ENCODE data around the gene NMNAT2. TPM values are rescaled to one million over a fixed set of nuclear protein-coding genes. Genes with fewer than 3 reads are reported as not detected.

Gene NMNAT2
- total RNA-seq, 5 donors from 2014 or later (not counting 1 experiment from before 2014, with no cell fraction given): 0.16 TPM; not detected in 4

DNA sequence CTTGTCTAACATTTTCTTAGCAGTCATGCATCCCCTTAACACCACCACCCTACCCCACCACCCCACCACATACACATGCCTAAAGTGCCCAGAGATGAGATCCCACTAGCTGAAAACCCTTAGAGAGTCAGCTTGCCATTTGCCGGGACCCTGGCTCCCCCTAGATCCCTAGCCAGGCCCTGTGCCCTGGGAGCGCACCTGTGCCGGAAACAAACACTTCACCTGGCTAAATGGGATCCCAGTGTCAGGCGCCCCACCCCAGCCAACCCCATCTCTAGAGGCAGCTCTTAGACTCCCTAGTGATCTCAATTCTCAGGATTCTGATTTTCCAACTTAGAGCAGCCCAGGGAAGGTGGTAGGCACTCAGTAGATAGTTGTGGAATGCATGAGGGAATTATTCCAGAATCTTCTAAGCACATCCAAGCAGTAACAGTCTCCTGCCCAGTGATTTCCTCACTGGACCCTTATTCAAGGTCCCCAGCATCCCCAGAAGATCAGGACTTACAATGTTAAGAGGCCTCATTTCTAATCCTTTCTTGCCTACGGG, 126.9 kb downstream of the NMNAT2 start:
- POLR2A ChIA-PET: no interaction called here

GRCh38 chr1:183290628-183291027, 127.6 kb downstream of the NMNAT2 start:
- WGBS (ENCODE audit: insufficient coverage): 68% methylated on average over 5 of the region's 6 CpGs
- no peaks in the 10 kb centered on the region for H3K9me3 ChIP-seq
- no peak overlapping the region for H3K27ac ChIP-seq (ENCODE audit: low read length)
- POLR2A ChIA-PET: interaction anchor here in 1 of 2 donors (0.8 kb wide), 1 partner anchor 1574 kb away, joined by 6 read pairs; no protein-coding TSS in a partner anchor
- Mint-ChIP-seq H3K4me1 (no peaks in the 10 kb centered on the region), H3K9me3 (no peaks in the 10 kb centered on the region), H3K36me3 (no peaks in the 10 kb centered on the region), H3K4me3 (no peak overlapping the region), H3K27me3 (peaks cover 0 to 3% of the 10 kb centered on the region in 2 donors), H3K27ac (no peak overlapping the region)
- no peak overlapping the region for H3K4me3 ChIP-seq (ENCODE audit: control insufficient read depth in 1 of 2, extremely low read depth in 1 of 2, low read length in 1 of 2)
- DNase-seq: no peak
- no peaks in the 10 kb centered on the region for H3K4me1 ChIP-seq (ENCODE audit: control insufficient read depth in 1 of 2, extremely low read depth in 1 of 2, insufficient read depth in 2 of 2, low read length in 2 of 2)
- ATAC-seq (replicated peaks in 1 of 4): no peak
- H3K36me3 ChIP-seq (ENCODE audit: control insufficient read depth in 2 of 2, extremely low read depth in 1 of 2, insufficient read depth in 1 of 2, low read length in 1 of 2): no peaks in the 10 kb centered on the region
- H3K27me3 ChIP-seq (replicated peaks in 1 of 2; ENCODE audit: control insufficient read depth in 2 of 2, extremely low read depth in 1 of 2, insufficient read depth in 2 of 2, low read length in 1 of 2): peaks cover 0 to 11% of the 10 kb centered on the region in 2 experiments
- CTCF ChIA-PET: no interaction called here

More for the DNA sequence above, 126.9 kb downstream of the NMNAT2 start:
- Histone ChIP-seq H3K27ac (ENCODE audit: low read length) (no peak overlapping the region), H3K9me3 (no peaks in the 10 kb centered on the region), H3K27me3 (replicated peaks in 1 of 2; ENCODE audit: control insufficient read depth in 2 of 2, extremely low read depth in 1 of 2, insufficient read depth in 2 of 2, low read length in 1 of 2) (peaks cover 0 to 11% of the 10 kb centered on the region in 2 experiments), H3K36me3 (ENCODE audit: control insufficient read depth in 2 of 2, extremely low read depth in 1 of 2, insufficient read depth in 1 of 2, low read length in 1 of 2) (no peaks in the 10 kb centered on the region), H3K4me1 (ENCODE audit: control insufficient read depth in 1 of 2, extremely low read depth in 1 of 2, insufficient read depth in 2 of 2, low read length in 2 of 2) (no peaks in the 10 kb centered on the region), H3K4me3 (ENCODE audit: control insufficient read depth in 1 of 2, extremely low read depth in 1 of 2, low read length in 1 of 2) (no peak overlapping the region)
- Mint-ChIP-seq H3K27ac (no peak overlapping the region), H3K9me3 (no peaks in the 10 kb centered on the region), H3K4me1 (no peaks in the 10 kb centered on the region), H3K36me3 (no peaks in the 10 kb centered on the region), H3K27me3 (peaks cover 0 to 3% of the 10 kb centered on the region in 2 donors), H3K4me3 (no peak overlapping the region)
- CTCF ChIA-PET: interaction anchor here in 1 of 2 donors (0.6 kb wide), 1 partner anchor 698 kb away, joined by 3 read pairs; no protein-coding TSS in a partner anchor
- ATAC-seq (replicated peaks in 1 of 4) (no peak), DNase-seq (no peak)
- WGBS (ENCODE audit: insufficient coverage): no CpG with 5 or more reads among the region's 5 CpGs

DNA sequence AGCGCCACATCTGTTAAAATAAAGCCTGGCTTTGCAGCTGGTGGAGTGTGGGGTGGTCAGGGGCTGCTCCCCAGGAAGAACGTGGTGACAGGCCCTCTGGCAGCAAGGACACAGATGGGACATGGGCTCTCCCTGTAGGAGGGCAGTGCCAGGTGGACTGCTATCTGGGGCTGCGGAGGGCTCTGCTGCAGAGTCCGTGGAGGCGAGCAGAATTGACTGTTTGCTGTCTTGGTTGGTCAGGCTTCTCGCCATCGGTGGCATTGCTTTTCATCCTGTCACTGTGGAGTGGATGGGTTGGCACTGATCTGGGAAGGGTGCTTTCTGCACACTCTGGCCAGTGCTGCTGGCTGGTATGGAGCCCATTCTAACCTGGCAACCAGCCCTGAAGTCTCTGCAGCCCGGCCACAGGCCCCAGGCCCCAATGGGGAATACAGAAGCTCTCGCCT, 129.1 kb downstream of the NMNAT2 start:
- Histone ChIP-seq H3K4me1 (ENCODE audit: control insufficient read depth in 1 of 2, extremely low read depth in 1 of 2, insufficient read depth in 2 of 2, low read length in 2 of 2) (no peaks in the 10 kb centered on the region), H3K4me3 (ENCODE audit: control insufficient read depth in 1 of 2, extremely low read depth in 1 of 2, low read length in 1 of 2) (no peak overlapping the region), H3K27ac (ENCODE audit: low read length) (no peak overlapping the region), H3K36me3 (ENCODE audit: control insufficient read depth in 2 of 2, extremely low read depth in 1 of 2, insufficient read depth in 1 of 2, low read length in 1 of 2) (no peaks in the 10 kb centered on the region), H3K9me3 (no peaks in the 10 kb centered on the region), H3K27me3 (replicated peaks in 1 of 2; ENCODE audit: control insufficient read depth in 2 of 2, extremely low read depth in 1 of 2, insufficient read depth in 2 of 2, low read length in 1 of 2) (peaks cover 0 to 12% of the 10 kb centered on the region in 2 experiments)
- Mint-ChIP-seq H3K4me3 (no peak overlapping the region), H3K27ac (no peak overlapping the region), H3K9me3 (no peaks in the 10 kb centered on the region), H3K27me3 (peaks cover 5 to 10% of the 10 kb centered on the region in 2 donors), H3K4me1 (no peaks in the 10 kb centered on the region), H3K36me3 (no peaks in the 10 kb centered on the region)
- no peak for DNase-seq
- POLR2A ChIA-PET: no interaction called here
- WGBS (ENCODE audit: insufficient coverage): 80% methylated on average over 7 of the region's 9 CpGs
- CTCF ChIA-PET: interaction anchor here in 1 of 2 donors (0.6 kb wide), 1 partner anchor 182 kb away, joined by 3 read pairs; no protein-coding TSS in a partner anchor
- ATAC-seq (replicated peaks in 1 of 4): no peak

DNA sequence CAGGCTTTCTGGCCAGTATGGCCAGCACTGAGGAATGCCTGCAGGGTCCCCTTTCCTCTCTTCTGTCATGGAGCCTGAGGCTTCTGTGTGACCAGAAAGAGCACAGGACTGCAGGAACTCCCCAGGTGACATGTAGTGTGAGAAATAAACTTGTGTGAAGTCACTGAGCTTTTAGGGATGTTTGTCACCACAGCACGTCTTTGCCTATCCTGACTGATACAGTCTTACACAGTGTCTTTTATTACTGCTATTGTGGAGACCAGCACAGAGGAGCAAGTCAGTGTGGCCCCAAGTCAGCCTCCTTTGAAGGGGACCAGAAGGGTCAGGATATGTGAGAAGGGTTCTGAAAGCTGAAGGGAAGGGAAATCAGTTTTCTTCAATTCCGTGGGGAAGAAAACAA, 129.6 kb downstream of the NMNAT2 start:
- WGBS (ENCODE audit: insufficient coverage): no CpG with 5 or more reads among the region's 2 CpGs
- Mint-ChIP-seq H3K27ac (no peak overlapping the region), H3K4me1 (no peaks in the 10 kb centered on the region), H3K9me3 (no peaks in the 10 kb centered on the region), H3K4me3 (no peak overlapping the region), H3K36me3 (no peaks in the 10 kb centered on the region), H3K27me3 (peaks cover 8 to 10% of the 10 kb centered on the region in 2 donors)
- no peak overlapping the region for H3K4me3 ChIP-seq (ENCODE audit: control insufficient read depth in 1 of 2, extremely low read depth in 1 of 2, low read length in 1 of 2)
- H3K27me3 ChIP-seq (replicated peaks in 1 of 2; ENCODE audit: control insufficient read depth in 2 of 2, extremely low read depth in 1 of 2, insufficient read depth in 2 of 2, low read length in 1 of 2): peaks cover 0 to 16% of the 10 kb centered on the region in 2 experiments
- no peaks in the 10 kb centered on the region for H3K36me3 ChIP-seq (ENCODE audit: control insufficient read depth in 2 of 2, extremely low read depth in 1 of 2, insufficient read depth in 1 of 2, low read length in 1 of 2)
- ChIA-PET POLR2A (no interaction called here), CTCF (no interaction called here)
- no peak for ATAC-seq (replicated peaks in 1 of 4)
- DNase-seq: no peak
- no peak overlapping the region for H3K27ac ChIP-seq (ENCODE audit: low read length)
- H3K4me1 ChIP-seq (ENCODE audit: control insufficient read depth in 1 of 2, extremely low read depth in 1 of 2, insufficient read depth in 2 of 2, low read length in 2 of 2): no peaks in the 10 kb centered on the region
- H3K9me3 ChIP-seq: no peaks in the 10 kb centered on the region

DNA sequence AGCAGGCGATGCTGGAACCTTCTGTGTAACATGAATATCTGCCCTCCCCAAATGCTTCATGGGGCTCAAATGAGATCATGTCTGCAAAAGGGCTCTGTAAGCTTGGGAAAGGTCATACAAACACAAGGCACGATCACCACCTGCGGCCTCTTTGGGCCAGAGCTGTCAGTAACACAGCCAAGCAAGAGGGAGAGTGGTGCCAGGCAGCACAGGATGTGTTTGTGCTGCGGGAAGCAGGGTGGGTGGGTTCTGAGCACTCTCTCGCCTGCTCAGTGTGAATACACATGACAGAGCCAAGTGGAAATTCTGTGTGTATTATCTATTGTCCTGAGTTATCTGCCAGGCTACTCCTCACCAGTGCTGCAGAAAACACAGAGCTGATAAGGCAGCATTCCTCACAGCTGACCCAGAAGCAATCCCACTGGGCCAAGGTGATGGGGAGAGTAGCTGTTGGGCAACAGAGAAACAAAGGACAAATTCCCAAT, 130.9 kb downstream of the NMNAT2 start:
- Histone ChIP-seq H3K27ac (ENCODE audit: low read length) (no peak overlapping the region), H3K4me1 (ENCODE audit: control insufficient read depth in 1 of 2, extremely low read depth in 1 of 2, insufficient read depth in 2 of 2, low read length in 2 of 2) (no peaks in the 10 kb centered on the region), H3K9me3 (no peaks in the 10 kb centered on the region), H3K36me3 (ENCODE audit: control insufficient read depth in 2 of 2, extremely low read depth in 1 of 2, insufficient read depth in 1 of 2, low read length in 1 of 2) (no peaks in the 10 kb centered on the region), H3K4me3 (ENCODE audit: control insufficient read depth in 1 of 2, extremely low read depth in 1 of 2, low read length in 1 of 2) (no peak overlapping the region), H3K27me3 (replicated peaks in 1 of 2; ENCODE audit: control insufficient read depth in 2 of 2, extremely low read depth in 1 of 2, insufficient read depth in 2 of 2, low read length in 1 of 2) (peaks cover 0 to 11% of the 10 kb centered on the region in 2 experiments)
- no peaks in the 10 kb centered on the region for H3K9me3 Mint-ChIP-seq
- no peaks in the 10 kb centered on the region for H3K36me3 Mint-ChIP-seq
- DNase-seq: no peak
- no peaks in the 10 kb centered on the region for H3K4me1 Mint-ChIP-seq
- peaks cover 10 to 14% of the 10 kb centered on the region in 2 donors for H3K27me3 Mint-ChIP-seq
- H3K27ac Mint-ChIP-seq: no peak overlapping the region
- no peak overlapping the region for H3K4me3 Mint-ChIP-seq
- ATAC-seq (replicated peaks in 1 of 4): no peak
- WGBS (ENCODE audit: insufficient coverage): 78% methylated on average over 3 of the region's 5 CpGs
- CTCF ChIA-PET: interaction anchor here in 1 of 2 donors (0.7 kb wide), 1 partner anchor 398 kb away, joined by 3 read pairs; no protein-coding TSS in a partner anchor
- POLR2A ChIA-PET: no interaction called here

GRCh38 chr1:183285746-183286145, 132.4 kb downstream of the NMNAT2 start:
- H3K4me3 ChIP-seq (ENCODE audit: control insufficient read depth in 1 of 2, extremely low read depth in 1 of 2, low read length in 1 of 2): no peak overlapping the region
- no peak overlapping the region for H3K27ac ChIP-seq (ENCODE audit: low read length)
- H3K9me3 ChIP-seq: no peaks in the 10 kb centered on the region
- CTCF ChIA-PET: no interaction called here
- ATAC-seq (replicated peaks in 1 of 4) (no peak), DNase-seq (no peak)
- no peaks in the 10 kb centered on the region for H3K9me3 Mint-ChIP-seq
- H3K4me1 ChIP-seq (ENCODE audit: control insufficient read depth in 1 of 2, extremely low read depth in 1 of 2, insufficient read depth in 2 of 2, low read length in 2 of 2): no peaks in the 10 kb centered on the region
- H3K27me3 Mint-ChIP-seq: peaks cover 11 to 18% of the 10 kb centered on the region in 2 donors
- H3K27me3 ChIP-seq (replicated peaks in 1 of 2; ENCODE audit: control insufficient read depth in 2 of 2, extremely low read depth in 1 of 2, insufficient read depth in 2 of 2, low read length in 1 of 2): peaks cover 0 to 19% of the 10 kb centered on the region in 2 experiments
- no CpG with 5 or more reads among the region's 4 CpGs for WGBS (ENCODE audit: insufficient coverage)
- POLR2A ChIA-PET: no interaction called here
- peaks cover 0 to 6% (median 0%) of the 10 kb centered on the region in 3 donors for H3K4me1 Mint-ChIP-seq
- no peak overlapping the region for H3K4me3 Mint-ChIP-seq
- no peaks in the 10 kb centered on the region for H3K36me3 Mint-ChIP-seq
- H3K27ac Mint-ChIP-seq: no peak overlapping the region
- no peaks in the 10 kb centered on the region for H3K36me3 ChIP-seq (ENCODE audit: control insufficient read depth in 2 of 2, extremely low read depth in 1 of 2, insufficient read depth in 1 of 2, low read length in 1 of 2)

Measured in T-cell (primary cell).